Left hindlimb (tissue), 1 donor: Measurements from ENCODE around the gene OSER1.

Source experiments
- DNase-seq: peaks from one replicate; pipeline ENCODE4 v3.0.0-alpha.2; 2018

OSER1 gene

GRCh38 chr20:44173116-44173515 lies 37.5 kb downstream of the OSER1 start:
- DNase-seq: no peak

DNA sequence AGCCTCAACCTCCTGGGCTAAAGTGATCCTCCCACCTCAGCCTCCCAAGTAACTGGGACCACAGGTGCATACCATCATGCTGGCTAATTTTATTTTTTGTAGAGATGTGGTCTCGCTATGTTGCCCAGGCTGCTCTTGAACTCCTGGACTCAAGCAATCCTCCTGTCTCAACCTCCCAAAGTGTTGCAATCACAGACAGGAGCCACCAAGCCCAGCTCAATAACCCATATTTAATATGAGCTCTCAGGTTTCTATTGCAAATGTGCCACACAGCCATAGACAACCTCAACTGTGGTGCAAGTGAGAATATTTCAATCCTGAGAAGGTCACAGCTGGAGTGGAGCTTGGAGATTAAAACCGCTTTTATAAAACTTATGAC lies 38.0 kb downstream of the OSER1 start:
- DNase-seq: no peak

- no peak for DNase-seq
Measured at GRCh38 chr20:44171775-44172571, 38.6 kb downstream of the OSER1 start.

DNA sequence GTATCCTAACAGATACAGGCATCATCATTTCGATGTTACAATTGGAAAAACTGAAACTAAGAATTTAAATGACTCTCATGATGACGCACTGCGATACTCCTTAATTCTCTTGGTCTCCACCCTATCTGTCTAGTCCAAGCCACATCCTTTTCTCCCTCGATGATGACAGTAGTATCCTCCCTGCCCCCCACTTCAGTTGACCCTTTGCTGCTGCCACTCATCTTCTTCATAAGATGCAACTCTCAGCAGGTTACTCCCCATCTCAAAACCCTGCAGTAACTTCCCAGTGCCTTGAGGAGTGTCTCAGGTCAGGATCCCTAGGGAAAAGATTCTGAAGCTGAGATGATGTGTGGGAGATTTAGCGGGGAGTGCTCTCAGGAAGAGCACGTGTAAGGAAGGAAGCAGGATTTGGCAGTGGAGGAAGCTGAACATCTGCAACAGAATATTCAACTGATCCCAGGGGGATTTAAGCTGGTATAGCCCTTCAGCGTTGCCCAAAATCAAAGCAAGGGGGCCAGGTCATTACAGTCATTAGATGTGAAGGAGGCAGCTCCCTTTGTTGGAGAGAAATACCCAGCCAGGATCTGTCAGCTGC lies 39.7 kb downstream of the OSER1 start:
- DNase-seq: no peak

- no peak for DNase-seq
Measured at GRCh38 chr20:44167736-44168135, 42.8 kb downstream of the OSER1 start.

DNA sequence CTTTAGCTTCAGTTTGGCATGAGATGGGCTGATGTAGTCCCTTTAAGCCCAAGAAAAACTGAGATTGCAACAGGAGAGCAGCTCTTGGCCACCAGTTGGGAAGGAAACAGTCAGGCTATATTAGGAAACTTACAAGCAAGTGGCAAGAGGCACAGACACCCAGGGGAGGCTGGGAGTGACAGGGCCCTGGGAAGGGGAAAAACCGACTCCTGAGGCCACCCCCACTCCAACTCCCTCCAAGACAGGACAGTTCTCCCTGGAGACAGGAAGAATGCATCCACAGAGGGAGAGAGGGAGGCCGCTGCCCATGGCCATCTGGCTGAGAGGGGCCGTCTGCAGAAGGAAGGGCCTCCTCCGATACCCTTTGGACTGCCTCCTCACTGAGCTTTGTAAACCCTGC lies 44.1 kb downstream of the OSER1 start:
- DNase-seq: peak; percentile 54

GRCh38 chr20:44166008-44166407 lies 44.6 kb downstream of the OSER1 start:
- DNase-seq: no peak

DNA sequence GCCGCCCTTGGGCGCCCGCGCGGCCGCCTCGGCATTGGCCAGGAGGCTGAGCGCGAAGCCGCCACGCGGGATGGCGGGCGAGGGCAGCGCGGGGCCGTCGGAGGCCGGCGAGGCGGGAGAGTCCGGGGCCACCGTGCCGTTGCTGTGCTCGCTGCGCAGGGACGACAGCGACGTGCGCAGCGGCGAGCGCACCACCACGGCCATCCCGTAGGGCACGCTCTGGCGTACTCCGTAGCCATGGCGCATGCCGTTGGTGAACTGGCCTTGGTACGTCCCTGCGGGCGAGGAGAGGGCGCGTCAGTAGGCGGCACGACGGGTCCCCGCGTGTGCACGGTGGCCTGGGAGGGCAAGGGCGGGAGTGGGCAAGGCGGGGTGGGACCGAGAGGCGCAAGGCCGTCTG lies 50.4 kb downstream of the OSER1 start:
- no peak for DNase-seq

DNA sequence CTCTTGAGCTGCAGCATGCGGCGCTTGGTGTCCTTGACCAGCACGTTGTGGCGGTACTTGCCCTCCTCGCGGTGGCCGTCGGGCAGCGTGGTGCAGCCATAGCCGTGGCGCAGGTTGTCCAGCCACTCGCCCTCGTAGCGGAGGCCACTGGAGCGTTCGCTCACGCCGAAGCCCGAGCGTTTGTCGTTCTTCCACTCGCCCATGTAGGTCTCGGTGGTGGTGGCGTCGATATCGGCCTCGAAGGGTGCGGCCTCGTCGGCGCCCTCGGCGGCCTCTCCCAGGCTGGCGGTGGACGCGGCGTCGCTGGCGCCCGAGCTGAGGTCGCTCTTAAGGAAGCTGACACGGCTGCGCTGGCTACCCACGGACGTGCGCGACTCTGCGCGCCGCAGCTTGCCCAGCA lies 50.9 kb downstream of the OSER1 start:
- no peak for DNase-seq

GRCh38 chr20:44159125-44159524 lies 51.4 kb downstream of the OSER1 start:
- no peak for DNase-seq

DNA sequence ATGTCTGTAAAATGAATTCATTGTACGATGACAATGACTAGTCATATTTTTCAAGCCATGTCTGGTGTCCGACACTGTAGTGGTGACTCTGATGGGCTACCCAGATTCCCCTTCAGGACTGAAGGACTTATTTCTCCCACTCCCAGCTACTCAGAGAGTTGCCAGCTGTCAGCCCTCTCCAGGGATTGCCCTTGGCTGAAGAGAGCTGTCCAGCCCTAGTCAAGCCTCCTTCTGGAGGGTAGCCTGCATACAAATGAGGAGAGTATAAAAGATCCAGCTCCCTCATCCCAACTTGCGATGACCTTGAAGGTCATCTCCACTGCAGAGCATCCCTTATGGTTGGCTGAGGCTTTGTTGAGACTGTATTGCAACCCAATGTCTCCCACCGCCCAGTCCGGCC lies 53.5 kb downstream of the OSER1 start:
- no peak for DNase-seq

- DNase-seq: no peak
Measured at GRCh38 chr20:44154521-44155001, 56.0 kb downstream of the OSER1 start.

DNA sequence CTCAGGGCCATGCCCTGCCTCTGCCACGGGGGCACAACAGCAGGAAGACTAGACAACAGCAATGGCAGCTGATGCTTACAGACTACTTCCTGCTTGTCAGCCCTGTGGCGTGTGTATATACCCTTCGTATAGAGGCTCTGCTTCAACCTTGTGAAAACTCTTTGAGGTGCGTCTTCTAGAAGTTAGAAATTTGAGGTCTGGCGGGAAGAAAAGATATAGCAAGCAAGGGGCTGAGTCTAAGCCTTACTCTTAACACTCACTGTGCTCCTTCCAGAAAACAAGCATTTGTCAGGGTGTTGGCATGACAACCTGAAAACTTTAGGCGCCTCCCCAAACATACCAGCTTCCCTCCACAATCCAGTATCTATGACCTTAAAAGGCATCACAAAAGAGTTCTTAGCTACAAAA lies 56.9 kb downstream of the OSER1 start:
- DNase-seq: no peak

DNA sequence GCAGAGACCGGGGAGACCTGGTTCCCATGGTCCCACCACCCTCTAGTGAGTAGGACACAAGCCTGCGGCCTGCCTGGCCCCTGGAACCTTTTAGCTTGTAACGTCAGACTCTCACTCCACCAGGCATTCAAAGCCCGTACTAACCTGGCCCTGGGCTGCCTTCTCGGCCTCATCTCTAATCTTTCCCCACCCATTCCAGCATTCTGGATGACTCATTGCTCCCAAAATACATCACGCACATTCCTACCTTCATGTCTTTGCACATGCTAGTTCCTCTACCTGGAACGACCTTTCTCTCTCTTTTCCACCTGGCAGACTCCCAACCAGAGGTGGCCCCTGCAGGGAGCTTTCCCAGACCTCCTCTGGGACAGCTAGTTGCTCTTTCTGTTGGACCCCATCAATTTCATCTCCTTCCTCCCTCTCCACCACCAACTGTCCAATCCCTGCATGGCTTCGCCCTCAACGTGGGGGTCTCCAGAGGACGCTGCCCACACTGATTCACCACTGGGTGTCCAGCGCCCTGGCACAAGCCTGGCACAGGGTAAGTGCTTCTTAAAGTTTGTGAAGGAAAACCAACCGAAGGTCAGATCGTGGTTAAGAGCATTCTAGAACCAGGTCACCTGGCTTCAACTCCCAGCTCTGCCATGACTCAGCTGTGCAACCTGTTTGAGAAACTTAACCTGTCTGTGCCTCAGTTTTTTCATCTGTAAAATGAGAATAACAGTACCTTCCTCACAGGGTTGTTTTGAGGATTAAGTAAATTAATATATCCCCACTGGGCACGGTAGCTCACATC lies 58.8 kb downstream of the OSER1 start:
- DNase-seq: no peak

DNA sequence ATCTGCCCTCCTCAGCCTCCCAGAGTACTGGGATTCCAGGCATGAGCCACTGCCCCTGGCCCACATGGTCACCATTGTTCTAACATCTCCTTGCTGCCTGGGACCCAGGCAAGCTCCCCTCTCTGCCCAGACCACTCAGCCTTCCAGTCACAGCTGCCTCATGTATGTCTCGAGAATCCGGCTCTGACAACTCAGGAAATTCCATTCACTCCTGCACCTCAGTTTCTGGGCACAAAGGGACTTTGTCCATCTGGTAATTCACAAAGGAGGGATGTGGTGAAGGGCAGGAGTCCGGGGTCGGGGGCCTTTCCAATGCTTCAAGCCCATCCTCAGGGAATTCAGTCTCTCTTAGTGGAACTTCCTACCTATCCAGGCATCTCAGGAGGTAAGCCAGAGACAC lies 64.3 kb downstream of the OSER1 start:
- DNase-seq: no peak
